HG03439 (cell line): ENCODE measurements around the gene AK2.
"Not testable (repeated sequence)": the region's sequence is repeated elsewhere in the genome, so short reads cannot be mapped to it uniquely, and the experiment has no call there.

Experiments used
- ATAC-seq: cut with Tn5 transposase; IDR thresholded peaks from one replicate; pipeline ENCODE4 v1.9.1; 2021; ENCODE audit warnings: mild to moderate bottlenecking, moderate library complexity; ENCODE audit not compliant: unreplicated experiment

The AK2 gene

DNA sequence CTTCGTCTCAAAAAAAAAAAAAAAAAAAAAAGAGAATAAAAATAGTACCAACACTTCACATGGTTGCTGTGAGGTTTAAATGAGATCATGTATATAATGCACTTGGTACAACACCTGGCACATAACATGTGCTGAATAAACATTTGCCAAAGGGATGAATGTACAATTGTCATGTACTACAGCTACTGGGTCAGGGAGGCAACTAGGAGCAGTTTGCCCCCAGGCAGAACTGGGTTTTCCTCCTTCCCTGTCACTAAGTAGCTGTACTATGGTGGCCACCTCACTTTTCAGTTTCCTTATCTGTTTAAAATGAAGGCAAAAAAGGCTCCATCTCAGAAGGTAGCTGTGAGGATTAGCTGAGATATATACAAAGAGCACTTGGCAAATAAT, 11.5 kb downstream of the AK2 start:
- no peak for ATAC-seq

DNA sequence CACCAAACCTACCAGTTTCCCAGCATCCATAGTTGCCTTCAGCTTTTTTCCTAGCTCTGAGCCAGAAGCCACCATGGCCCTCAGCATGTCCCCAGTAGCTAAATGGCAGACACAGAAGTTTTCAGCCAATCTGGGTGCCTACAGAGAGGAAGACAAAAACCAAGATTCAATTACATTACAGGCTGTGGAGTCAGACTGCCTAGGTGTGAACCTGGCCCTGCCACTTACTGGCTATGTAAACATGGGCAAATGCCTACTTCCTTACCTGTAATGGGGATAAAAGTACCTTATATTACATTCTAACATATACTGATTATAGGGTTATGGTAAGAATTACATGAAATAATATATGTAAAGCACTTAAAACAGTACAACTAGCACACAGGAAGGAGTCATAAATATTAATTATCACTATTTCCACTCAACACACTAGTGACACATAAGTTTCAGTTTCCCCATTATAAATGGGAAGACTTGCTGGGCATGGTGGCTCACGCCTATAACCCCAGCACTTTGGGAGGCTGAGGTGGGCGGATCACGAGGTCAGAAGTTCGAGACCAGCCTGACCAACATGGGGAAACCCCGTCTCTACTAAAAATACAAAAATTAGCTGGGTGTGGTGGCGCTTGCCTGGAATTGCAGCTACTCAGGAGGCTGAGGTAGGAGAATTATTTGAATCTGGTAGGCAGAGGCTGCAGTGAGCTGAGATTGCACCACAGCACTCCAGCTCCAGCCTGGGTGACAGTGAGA, 12.1 kb downstream of the AK2 start:
- not testable (repeated sequence) for ATAC-seq

DNA sequence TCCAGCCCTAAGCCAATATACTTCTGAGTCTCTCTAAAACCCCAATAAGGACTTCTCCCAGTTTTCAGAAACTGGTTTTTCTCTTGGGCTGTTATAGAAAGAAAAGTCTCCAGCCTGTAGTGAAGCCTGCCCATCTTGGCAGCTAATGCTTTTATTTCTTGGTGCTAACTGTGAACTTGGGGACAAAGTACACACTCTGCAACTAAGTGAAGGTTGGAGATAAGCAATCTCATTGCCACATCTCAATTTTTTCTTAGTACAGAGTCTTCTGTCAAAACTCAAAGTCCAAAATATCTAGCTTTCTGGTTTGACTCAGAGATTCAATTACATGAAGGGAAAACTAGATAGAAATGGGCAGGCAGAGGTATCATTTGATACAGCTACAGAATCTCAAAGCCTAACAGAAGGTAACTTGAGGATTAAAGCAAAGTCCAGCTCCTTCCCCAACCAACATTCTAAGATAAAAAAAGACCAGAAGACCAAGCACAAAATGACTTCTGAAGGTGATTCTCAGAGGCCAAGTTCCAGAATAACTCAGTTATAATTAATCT, 14.0 kb downstream of the AK2 start:
- no peak for ATAC-seq

DNA sequence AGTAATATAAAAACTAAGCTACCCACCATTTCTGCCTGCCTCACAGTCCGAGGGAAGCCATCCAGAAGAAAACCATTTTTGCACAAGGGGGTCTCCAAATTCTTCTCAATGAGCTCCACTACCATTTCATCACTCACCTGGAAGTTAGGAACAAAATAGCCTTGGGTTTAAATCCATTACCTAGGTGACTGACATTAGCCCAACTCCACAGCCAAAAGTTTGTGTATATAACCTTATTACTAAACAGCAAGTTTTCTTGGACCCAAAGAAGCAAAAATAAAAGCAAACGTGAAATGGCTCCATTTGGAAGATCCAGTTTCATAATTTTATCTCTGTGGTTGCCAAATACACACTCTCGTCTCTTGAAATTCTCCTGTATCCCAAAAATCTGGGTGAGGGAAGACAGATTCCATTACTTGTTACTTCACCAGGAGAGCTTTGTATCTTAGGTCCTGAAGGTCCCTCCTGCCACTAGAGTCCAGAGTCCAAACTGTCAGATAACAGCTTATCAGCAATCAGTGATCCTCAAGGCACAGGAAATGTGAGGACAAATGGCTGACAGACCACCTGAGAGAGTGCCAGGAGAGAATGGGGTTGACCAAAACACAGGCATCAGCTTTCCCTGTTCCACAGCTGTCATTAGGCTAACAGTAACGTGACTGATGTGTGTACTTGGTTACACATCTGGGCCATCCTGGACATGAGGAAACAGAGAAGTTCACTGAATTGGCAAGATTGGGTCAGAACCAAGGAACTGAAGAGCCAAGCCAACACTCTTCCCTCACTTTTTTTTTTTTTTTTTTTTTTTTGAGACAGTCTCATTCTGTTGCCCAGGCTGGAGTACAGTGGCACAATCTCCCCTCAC, 14.9 kb downstream of the AK2 start:
- no peak for ATAC-seq

DNA sequence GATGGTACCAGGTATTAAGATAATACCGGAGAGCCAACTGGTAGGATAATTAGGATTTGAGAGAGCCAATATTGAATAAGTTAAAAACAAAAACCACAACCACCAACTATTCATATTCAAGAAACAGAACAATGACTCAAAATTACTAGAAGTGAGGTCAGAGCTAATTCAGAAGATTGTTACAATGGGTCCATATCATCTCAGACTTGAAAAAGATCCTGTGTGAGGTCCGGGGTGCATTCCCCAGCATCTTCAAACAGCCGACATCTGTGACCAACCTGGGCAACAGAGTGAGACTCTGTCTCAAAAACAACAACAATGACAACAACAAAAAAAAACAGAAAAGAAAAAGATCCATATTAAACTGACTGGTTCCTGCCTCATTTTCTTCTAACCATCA, 18.6 kb downstream of the AK2 start:
- ATAC-seq = no peak

DNA sequence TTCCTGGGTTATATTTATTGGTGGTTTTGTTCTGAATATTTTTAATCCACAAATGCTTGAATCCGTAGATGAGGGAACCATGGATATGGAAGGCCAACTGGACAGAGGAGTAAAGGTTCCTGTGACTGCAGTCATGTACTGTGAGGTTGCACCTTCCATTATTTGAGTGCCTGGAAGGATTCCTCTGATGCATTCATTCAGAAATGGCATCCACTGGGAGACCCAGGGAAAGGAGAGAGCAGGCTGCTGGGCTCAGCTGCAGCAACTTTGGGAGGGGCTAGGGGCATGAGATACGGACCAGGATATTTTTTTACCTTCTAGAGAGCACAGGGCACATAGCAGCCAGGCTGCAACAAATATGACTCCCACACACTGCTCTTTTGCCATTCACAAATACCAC, 19.5 kb downstream of the AK2 start:
- ATAC-seq = no peak

DNA sequence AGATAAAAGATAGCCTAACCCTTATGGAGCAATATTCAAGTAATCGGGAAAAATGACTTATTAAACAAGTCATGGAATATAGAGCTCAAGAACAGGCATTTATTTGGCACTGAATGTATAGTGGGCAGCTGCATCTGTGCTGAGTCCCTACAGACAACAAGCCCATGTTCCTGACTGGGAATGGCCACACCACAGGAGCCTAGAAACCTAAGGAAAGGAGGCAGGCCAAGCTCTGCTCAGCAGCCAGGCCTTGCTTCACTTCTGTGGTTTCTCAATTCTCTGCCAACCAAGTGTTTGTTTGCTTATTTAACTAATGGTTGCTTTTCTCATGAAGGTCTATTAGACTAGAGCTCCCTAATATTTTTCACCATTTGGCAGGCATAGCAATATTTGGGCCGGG, 21.5 kb downstream of the AK2 start:
- no peak for ATAC-seq

DNA sequence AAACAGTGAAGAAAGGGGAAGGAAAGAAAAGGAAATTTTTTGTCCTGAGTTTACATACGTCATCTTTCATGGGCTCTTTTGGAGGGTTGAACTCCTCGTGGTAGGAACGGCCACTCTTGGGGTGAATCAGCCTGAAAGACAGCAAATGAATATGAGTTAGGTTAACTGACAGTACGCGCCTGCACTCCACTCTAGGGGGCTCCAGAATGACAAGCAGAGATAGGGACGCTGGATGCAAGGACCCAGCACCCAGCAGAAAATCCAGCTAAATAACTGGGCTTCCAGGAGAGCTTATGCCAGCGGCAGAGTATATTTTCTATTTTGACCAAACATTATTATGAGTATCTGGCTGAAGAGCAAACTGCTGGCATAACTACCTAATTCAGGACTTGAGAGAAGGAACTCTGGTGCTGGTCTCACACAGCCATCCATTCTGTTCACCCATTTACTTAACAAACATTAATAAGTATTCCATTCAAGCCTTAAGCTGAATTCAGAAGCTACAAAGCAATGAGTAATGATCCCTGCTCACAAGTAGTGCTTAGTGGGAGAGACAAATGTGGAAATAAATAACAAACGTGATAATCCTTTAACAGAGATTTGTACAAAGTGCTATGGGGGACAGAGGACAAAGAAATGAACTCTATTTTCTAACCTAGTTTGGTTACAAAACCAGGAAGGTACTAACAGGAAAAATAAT, 22.1 kb downstream of the AK2 start:
- no peak for ATAC-seq

DNA sequence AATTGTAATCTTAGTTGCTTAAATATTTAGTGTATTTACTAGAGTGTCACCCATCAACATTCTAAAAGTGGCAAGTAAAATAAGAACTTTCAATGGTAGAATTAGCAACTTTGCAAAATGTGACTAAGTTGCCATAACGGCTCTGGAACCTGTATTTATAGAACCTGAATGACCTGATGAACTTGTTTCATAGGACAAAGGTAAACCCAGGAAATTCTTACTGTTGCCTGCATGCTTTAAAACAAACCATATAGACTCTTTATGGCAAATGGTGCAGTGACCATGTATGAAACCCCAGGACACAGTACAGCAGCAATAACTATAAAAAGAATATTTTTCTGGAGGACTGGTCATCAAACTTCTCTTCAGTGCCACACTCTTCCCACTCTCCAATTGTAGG, 22.9 kb downstream of the AK2 start:
- ATAC-seq = no peak

DNA sequence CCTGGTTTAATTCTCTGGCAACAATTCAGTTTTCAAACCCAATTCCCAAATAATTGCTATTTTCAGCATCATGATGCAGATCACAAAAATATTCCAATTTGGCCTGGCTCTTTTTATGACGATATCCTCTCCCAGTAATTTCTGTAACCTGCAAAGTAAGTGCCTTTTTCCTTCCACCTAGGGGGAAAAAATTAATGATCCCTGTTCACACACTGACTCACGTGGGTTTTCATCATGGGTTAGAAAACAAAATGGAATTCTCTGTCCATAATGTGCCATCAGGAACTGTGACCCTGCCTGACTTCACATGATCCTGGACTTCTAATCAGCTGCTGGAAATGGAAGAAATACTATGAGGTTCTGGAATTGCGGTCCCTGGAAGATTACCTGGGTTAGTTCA, 24.5 kb downstream of the AK2 start:
- no peak for ATAC-seq

DNA sequence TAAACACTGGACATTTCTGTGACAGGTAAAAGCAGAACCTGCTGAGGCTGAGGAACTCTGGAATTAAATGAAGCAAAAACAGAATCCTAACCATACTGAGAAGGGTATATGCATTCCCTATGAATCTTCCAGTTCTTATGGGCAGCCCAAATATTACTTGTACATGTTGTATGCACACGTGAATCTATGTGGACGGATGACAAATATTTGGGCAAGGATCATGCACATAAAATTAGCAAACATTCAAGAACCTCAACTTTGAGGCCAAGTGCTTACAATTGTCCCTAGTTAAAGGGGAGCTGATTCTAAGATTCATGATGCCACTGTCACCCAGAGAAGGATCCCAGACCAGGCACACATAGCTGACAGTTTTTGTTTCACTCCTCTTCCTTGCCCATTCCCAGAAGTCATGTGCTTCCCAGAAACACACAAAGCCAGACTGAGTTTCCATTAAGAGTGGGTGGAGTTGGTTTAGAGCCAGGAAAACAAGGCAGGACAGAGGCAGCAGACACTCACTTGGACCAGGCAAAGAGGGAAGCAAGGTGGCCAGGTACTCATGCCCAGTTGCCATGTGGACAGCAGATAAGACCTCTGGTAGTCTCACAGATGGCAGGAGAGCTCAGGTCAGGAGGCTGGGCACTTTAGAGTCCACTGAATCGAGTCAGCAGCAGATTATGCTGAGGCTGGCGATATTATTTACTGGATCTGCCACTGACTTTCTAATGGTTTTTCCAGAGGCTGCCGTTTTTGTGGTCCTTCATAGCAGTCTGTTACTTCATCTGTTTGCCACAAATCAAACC, 25.6 kb downstream of the AK2 start:
- no peak for ATAC-seq

DNA sequence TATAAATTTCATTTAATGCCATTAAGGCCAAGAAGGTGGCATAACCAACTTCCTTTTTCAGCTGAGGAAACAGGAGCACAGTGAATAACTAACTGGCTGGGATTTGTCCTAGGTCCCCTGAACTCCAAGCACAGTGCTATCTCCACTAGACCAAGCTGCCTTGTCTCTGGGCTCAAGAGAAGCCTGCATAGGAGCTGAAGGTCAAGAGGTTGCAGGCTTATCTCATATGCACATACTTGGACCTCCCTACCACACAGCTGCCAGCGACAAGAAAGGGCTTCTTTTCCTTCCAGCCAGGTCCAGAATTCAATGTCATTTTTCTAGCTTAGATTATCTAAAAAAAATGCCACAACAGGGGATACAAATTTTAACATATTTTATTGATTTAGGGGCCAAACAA, 27.1 kb downstream of the AK2 start:
- ATAC-seq = no peak

DNA sequence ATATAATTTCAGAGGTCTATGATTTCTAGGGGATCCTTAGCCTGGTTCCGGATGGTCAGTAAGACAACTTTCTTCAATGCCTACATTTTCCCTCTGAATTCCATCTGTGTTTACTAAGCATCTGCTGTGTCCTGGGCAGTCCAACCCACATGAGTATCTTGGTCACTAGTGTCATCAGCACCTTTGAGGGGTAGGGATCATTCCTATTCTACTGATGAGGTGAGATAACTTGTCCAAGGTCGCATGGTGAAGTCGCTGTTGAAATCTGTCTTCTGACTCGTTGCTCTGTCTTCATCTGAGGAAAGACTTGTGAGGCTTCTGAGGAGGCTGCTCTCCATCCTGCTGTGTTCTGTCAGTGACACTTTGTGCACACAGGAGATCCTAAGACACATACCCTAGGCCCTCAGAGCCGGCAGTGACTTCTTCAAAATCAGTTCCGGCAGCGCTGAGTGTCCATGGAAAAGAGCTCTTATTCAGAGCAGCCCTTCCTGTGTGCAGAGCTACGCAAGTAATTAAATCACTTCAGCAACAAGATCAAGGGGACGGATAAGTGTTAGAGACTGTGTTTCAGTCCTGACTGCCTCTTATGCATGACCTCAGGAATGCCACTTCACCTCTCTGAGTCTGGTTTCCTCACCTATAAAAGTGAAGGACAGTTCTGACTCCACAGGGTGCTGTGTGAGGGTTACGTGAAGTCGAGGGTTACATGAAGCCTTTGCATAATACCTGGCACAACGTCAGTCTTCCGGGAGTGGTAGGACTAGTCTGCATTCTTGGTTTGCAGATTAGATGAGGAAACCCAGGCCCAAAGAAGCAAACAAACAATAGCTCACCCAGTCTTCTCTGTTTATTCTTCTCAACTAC, 28.4 kb downstream of the AK2 start:
- no peak for ATAC-seq

DNA sequence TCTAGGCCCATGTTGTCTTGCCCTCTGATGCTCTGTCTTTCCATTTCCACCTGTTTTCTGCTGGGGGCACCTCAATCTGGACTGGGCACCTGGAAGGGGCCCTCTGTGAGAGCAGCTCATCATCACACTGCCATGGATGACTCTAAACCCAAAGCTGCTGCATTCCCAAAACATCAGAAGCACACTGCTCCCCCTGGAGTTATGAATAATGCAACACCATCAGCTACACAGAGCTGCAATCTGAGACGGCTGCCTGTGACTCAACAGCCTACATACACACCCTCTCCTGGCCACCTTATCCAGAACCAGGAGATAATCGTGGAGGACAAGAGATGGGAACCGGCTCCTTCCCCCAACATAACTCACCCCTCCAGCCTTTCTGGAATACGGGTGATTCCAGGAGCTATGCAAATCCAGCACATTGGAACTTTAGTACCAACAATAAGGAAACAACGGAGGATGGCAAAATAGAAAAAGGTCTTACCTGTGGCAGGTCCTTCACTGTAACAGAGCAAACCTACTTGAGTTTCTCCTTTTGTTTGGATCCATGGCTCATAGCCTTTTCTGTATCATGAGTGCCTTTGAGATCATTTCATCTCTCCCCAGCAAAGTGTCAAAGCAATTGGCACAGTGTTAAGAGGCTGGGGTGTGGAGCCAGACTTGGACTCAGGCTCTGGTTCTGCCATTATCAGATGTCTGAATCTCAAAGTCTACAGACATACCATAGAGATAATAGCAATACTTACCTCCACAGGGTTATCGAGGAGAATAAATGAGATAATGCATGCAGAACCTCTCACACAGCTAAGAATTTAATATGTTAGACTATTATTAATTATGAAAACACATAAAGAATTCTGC, 29.3 kb downstream of the AK2 start:
- ATAC-seq = no peak

DNA sequence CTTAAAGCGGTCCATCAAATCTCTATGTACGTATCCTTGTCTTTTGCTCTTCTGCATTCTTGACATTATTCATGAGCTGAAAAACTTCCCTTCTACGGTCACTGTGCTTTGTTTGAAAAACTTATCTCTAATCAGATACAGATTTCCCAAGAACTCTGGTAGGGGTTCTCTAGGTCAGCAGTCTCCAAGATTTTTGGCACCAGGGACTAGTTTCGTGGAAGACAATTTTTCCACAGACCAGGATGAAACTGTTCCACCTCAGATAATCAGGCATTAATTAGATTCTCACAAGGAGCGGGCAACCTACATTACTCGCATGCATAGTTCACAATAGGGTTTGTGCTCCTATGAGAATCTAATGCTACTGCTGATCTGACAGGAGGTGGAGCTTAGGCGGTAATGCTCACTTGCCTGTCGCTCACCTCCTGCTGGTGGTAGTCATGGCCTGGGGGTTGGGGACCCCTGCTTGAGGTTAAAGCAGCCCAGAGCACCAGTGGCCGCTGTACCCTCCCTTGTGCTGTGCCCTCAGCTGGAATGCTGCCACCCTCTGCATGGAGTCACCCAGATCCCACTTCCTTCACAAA, 30.8 kb downstream of the AK2 start:
- ATAC-seq = no peak

DNA sequence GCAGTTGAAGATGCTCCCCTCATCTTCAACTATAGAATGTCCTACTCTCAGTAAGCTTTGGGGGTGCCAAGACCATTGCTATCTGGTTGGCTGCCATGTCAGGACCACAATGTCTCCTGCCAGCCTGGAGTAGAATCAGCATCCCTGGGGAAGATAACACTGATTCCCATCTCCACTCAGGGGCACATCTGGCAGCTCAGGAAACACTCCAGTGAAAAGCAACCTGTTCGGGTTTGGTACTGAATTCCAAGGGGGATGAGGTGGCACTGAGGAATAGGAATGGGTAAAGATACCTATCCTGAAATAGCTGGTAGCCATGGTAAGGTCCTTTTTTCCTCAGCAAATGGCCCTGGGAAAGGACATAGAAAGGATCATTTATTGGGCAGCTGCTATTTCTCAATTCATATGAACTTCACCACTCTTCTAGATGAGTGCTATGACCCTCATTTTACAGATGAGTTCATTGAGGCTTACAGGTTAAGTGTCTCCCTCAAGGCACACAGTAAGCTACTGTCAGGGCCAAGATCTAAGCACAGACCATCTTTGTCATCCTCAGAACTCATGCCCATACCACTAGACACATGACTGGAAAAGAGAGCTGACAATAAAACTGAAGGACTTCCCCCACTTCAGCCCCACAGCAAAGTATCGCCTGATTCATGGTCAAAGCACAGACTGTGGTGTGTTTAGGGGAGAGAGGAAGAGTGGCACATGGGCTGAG, 31.4 kb downstream of the AK2 start:
- ATAC-seq = no peak

DNA sequence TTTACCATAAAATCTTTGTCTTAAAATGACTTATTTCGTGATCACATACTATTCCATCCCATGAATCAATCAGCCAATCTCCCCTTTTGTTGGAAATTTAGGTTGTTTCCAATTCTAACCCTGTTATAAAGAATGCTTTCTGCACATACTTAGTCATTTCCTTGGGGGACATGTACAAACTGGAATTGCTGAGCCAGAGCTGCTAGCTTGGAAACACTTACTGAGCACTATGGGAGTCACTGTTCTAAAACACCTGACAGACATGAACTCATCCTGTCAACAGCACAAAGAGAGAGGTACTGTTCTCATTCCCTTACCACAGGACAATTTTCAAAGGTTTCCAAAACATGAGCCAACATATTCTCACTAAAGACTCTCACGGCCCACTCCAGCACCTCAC, 32.1 kb downstream of the AK2 start:
- no peak for ATAC-seq

DNA sequence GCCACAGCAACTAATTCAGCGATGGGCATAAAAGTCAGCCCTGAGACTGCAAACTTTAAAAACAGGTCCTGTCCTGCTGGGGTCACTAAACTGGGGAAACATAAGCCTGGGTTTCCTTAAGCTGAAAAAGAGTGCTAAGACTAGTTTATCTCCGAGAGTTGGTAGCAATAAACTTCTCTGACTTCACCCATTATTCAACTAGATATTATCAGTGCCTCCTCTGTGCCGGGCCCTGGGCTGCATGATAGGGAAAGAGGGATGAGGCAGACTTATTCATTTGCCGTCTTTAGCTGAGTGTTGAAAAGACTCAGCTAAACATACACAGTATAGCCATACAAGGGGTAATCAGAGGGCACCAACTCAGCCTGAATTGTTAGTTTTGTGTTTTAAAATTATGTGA, 33.0 kb downstream of the AK2 start:
- ATAC-seq = no peak
